Activated T-cell treated with anti-CD3 and anti-CD28 coated beads, Interleukin-2, amount 50 U/mL, for 4 hours (primary cell): ENCODE measurements around the gene CHRNA1. TPM values are rescaled to one million over a fixed set of nuclear protein-coding genes. Genes with fewer than 3 reads are reported as not detected.

Experiments
- ATAC-seq, 2 donors: fragments of 200-7000 bp; cut with Tn5 transposase; one replicate each; pipeline ENCODE4 v1.10.0; 2021
- DNase-seq: peaks from one replicate; pipeline ENCODE4 v3.0.0-alpha.2; 2020
- H3K27me3 Mint-ChIP-seq: one replicate; pipeline ENCODE4 v1.8.0; 2021; ENCODE audit warnings: low read depth, mixed read lengths
- H3K36me3 Mint-ChIP-seq: one replicate; pipeline ENCODE4 v1.8.0; 2022; ENCODE audit warnings: mixed read lengths; ENCODE audit not compliant: insufficient read depth
- H3K4me1 Mint-ChIP-seq: one replicate; pipeline ENCODE4 v1.8.0; 2021; ENCODE audit warnings: low read depth, mixed read lengths
- H3K4me3 Mint-ChIP-seq: one replicate; pipeline ENCODE4 v1.8.0; 2021; ENCODE audit warnings: mild to moderate bottlenecking, moderate library complexity, mixed read lengths
- H3K9me3 Mint-ChIP-seq: one replicate; pipeline ENCODE4 v1.8.0; 2021; ENCODE audit warnings: mixed read lengths
- total RNA-seq, 3 donors: library from RNA; stranded (reverse); gene quantifications; one replicate each; pipeline ENCODE4 v1.2.1, GENCODE V29; 2021

The CHRNA1 gene
- total RNA-seq, 3 donors from 2014 or later = not detected

DNA sequence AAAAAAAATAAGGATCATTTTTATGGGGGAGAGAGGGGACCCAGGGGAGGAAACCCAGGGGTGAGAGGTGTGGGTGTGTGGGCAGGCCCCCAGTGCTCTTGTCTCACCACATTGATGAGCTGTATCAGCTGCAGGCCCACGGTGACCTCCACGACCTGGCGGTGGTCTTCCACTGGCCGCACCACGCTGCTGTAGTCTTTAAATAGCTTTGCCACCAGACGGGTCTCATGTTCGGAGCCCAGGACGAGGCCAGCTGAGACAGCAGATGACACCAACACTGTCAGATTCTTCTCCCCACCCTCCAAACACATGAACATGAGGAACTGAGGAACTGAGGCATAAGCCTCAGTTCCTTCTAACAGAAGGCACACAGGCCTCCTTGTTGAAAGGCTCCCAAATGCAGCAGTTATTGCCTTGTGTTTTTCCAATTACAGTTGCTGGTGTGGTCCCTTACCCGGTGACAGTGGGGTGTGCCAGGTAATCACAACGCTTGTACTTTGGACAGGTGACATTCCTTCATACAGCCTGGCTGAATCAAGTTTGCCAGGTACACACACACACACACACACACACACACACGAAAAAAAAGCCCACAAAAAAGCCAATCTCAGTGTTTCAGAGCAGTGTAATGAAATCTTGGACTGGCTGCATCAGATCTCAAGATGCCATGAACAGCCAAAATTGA, 4.7 kb downstream of the CHRNA1 start:
- DNase-seq = no peak
- ATAC-seq = no peak
- H3K4me3 Mint-ChIP-seq = no peak overlapping the region
- H3K4me1 Mint-ChIP-seq = peaks cover 3% of the 10 kb centered on the region
- no peaks in the 10 kb centered on the region for H3K36me3 Mint-ChIP-seq
- no peaks in the 10 kb centered on the region for H3K9me3 Mint-ChIP-seq
- no peaks in the 10 kb centered on the region for H3K27me3 Mint-ChIP-seq

DNA sequence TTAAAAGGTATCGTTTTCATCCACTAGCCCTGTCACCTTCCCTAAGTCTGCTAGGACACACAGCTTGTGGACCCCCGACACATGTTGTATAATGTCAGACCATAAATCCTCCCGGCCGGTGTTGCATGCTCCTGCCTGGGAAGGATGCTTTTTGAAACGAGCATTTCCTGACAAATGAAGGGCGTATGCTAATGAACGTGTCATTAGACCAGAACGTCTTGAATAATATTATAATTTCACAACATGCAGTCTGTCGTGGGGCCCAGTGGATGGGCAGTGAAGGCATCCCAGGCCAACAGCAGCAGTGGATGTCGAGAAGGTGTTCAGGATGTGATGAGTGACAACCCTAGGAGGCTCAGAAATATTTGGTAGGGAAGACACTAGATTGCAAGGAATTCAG, 7.5 kb downstream of the CHRNA1 start:
- peaks cover 19% of the 10 kb centered on the region for H3K4me1 Mint-ChIP-seq
- no peaks in the 10 kb centered on the region for H3K9me3 Mint-ChIP-seq
- H3K36me3 Mint-ChIP-seq = no peaks in the 10 kb centered on the region
- ATAC-seq = no peak
- H3K27me3 Mint-ChIP-seq = no peaks in the 10 kb centered on the region
- no peak overlapping the region for H3K4me3 Mint-ChIP-seq
- no peak for DNase-seq

DNA sequence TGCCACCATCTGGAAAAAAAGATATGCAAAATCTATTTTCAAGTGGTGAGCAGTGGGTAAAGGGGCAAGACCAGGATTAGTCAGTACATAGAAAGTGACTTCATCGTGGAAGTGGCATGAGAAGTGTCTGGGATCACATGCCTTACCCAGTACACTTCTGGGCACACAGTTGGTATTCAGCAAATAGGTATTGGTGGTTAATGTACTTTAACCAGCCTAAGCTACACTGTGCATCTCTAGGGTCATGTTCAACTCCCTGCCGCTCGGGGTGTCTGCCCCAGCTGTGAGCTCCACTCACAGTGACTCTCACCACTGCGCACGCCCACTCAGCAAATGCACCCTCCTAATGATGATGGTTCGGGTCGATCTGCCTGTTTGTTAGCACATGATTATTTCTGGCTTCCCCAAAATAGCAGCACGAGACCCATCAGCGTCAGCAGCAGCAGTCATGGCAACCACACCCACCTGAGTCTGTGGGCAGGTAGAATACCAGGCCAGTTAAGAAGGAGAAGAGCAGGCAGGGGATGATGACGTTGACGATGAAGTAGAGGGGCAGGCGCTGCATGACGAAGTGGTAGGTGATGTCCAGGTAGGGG, 11.1 kb downstream of the CHRNA1 start:
- DNase-seq (peak; percentile 33), ATAC-seq (peak; percentile 41 to 55)
- no peaks in the 10 kb centered on the region for H3K36me3 Mint-ChIP-seq
- no peaks in the 10 kb centered on the region for H3K9me3 Mint-ChIP-seq
- H3K27me3 Mint-ChIP-seq = no peaks in the 10 kb centered on the region
- peak overlapping the region; percentile 37 for H3K4me3 Mint-ChIP-seq
- peaks cover 42% of the 10 kb centered on the region for H3K4me1 Mint-ChIP-seq

DNA sequence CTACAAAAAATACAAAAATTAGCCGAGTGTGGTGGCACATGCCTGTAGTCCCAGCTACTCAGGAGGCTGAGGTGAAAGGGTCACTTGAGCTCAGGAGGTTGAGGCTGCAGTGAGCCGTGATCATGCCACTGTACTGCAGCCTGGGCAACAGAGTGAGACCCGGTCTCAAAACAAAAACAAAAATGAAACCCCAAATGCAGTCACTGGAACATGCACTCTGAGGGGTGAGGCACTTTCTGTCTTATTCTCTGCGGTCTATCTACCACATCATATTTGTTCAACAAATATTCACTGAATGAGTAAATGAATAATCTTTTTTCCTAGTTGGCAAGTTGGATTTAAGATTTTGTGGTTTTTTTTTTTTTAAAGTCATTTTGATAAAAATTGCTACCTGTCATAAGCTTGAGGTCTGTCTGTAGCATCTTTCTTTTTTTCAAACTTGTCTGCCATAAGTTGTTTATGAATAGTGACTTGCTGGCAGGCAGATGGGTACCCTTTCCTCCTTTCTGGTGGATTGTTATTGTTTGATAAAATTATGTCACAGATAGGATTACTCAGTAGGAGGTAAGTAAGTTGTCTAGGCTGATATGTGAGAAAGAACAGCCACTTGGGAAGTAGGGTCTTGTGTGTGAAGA, 11.8 kb downstream of the CHRNA1 start:
- H3K4me1 Mint-ChIP-seq = peaks cover 42% of the 10 kb centered on the region
- peak; percentile 67 to 73 for ATAC-seq
- DNase-seq = no peak
- no peaks in the 10 kb centered on the region for H3K36me3 Mint-ChIP-seq
- no peaks in the 10 kb centered on the region for H3K27me3 Mint-ChIP-seq
- H3K4me3 Mint-ChIP-seq = peak overlapping the region; percentile 33
- no peaks in the 10 kb centered on the region for H3K9me3 Mint-ChIP-seq

DNA sequence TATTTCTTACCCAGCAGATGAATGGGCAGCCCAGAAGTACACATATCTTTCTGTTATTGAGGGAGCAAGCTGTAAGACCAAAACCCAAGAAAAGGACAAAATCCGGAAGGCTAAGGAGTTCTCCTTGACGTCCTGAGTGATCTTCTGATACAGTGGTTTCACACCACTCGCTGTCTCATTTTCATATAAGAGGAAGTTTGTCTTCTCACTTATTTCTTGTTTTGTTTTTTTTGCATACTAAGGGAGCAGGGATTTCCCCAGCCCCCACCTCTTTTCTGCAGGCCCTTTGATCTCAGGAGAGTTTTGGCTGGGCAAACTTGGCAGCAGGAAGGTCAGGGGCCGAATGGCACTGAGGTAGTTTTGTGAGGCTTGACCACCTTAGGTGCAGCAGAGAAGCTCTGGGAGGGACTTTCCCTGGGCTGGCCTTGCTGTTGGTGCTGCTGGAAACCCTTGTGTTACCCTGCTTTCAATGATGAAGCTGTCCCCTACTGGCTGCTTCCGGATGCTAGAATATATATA, 13.3 kb downstream of the CHRNA1 start:
- H3K4me3 Mint-ChIP-seq = peak overlapping the region; percentile 39

DNA sequence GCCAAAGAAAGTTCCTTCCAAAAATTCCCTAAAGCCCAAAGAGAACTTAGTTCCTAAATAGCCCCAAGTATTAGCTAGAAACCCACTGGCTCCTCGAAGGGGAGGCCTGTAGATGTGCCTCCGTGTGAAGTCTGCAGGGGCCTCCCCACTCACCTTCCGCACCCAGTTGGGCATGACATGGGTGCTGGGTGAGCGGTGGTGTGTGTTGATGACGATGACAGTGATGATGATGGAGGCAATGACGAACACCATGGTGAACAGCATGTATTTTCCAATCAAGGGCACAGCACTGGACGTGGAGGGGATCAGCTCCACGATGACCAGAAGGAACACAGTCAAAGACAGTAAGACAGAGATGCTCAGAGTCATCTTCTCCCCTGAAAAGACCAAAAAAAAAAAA, 14.5 kb downstream of the CHRNA1 start:
- H3K9me3 Mint-ChIP-seq = no peaks in the 10 kb centered on the region
- ATAC-seq (no peak), DNase-seq (no peak)
- H3K4me3 Mint-ChIP-seq = no peak overlapping the region
- no peaks in the 10 kb centered on the region for H3K36me3 Mint-ChIP-seq
- H3K27me3 Mint-ChIP-seq = no peaks in the 10 kb centered on the region
- peaks cover 42% of the 10 kb centered on the region for H3K4me1 Mint-ChIP-seq

More for the DNA sequence above, 13.3 kb downstream of the CHRNA1 start:
- no peaks in the 10 kb centered on the region for H3K9me3 Mint-ChIP-seq
- H3K4me1 Mint-ChIP-seq = peaks cover 42% of the 10 kb centered on the region
- ATAC-seq = peak; percentile 17 to 23
- H3K27me3 Mint-ChIP-seq = no peaks in the 10 kb centered on the region
- no peaks in the 10 kb centered on the region for H3K36me3 Mint-ChIP-seq
- DNase-seq = peak; percentile 12

DNA sequence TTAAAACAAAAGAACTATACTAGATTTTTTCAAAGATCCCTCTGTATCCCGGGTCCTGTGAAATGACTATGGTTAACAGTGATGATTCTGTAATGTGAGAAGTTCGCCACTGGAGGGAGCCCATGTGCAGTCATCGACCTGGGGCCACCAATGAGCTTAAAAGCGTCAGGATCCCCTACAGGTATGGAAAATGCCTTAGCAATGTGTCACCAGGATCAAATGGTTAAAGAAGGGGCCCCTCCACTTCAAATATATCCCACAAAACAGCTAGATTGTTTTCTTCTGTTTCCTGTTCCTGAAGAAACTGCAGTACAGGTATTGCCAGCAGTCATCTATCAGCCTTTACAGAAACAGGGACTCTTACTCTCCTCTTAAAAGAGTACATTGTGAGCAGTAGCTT, 15.3 kb downstream of the CHRNA1 start:
- Mint-ChIP-seq H3K9me3 (no peaks in the 10 kb centered on the region), H3K4me3 (no peak overlapping the region), H3K4me1 (peaks cover 38% of the 10 kb centered on the region), H3K27me3 (no peaks in the 10 kb centered on the region), H3K36me3 (no peaks in the 10 kb centered on the region)
- DNase-seq (peak; percentile 72), ATAC-seq (peak in 1 of 2 donors; percentile 36)

DNA sequence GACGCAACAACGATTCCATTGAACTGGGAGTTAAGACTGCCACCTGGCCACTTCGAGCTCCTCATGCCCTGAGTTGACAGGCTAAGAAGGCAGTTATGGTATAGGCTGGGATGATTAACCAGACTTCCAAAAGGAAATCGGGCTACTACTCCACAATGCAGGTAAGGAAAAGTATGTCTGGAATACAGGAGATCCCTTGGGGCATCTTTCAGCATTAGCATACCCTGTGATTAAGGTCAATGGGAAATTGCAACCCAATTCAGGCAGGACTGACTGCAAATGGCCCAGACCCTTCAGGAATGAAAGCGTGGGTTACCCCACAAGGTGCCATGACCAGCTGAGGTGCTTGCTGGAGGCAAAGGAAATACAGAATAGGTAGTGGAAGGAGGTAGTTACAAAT, 19.1 kb downstream of the CHRNA1 start:
- no peak for DNase-seq
- Mint-ChIP-seq H3K27me3 (peaks cover 3% of the 10 kb centered on the region), H3K36me3 (no peaks in the 10 kb centered on the region), H3K4me1 (peaks cover 11% of the 10 kb centered on the region), H3K4me3 (no peak overlapping the region), H3K9me3 (no peaks in the 10 kb centered on the region)
- no peak for ATAC-seq

DNA sequence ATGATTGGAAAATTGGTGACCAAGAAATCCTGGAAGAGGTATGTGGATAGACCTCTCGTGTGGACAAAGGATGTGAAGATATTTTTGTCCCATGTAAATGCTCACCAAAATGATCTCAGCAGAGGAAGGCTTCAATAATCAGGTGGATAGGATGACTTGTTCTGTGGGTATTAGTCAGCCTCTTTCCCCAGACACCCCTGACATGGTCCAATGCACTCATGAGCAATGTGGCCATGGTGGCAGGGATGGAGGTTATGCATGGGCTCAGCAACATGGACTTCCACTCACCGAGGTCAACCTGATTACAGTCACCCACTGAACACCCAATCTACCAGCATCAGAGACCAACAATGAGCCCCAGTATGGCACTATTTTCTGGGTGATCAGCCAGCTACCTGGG, 20.2 kb downstream of the CHRNA1 start:
- Mint-ChIP-seq H3K9me3 (no peaks in the 10 kb centered on the region), H3K36me3 (no peaks in the 10 kb centered on the region), H3K4me1 (peaks cover 3% of the 10 kb centered on the region), H3K4me3 (no peak overlapping the region), H3K27me3 (peaks cover 3% of the 10 kb centered on the region)
- ATAC-seq (no peak), DNase-seq (no peak)

DNA sequence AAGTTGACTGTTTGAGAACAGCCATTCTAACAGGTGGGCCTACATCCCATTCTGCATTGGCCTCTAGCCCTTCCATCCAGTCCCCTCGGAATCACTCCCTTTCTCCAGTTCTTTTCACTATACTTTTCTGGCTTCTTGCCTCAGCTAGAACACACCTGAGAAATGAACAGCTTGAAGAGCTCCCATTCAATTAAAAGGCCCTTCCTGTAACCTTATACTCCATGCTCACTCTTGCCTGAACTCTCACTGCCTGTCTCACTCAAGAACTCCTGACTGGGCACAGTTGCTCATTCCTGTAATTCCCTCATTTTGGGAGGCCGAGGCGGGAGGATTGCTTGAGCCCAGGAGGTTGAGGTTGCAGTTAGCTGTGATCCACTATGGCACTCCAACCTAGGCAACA, 23.6 kb downstream of the CHRNA1 start:
- no peaks in the 10 kb centered on the region for H3K36me3 Mint-ChIP-seq
- H3K27me3 Mint-ChIP-seq = peaks cover 3% of the 10 kb centered on the region
- H3K4me1 Mint-ChIP-seq = no peaks in the 10 kb centered on the region
- ATAC-seq (no peak), DNase-seq (no peak)
- H3K4me3 Mint-ChIP-seq = no peak overlapping the region
- no peaks in the 10 kb centered on the region for H3K9me3 Mint-ChIP-seq

DNA sequence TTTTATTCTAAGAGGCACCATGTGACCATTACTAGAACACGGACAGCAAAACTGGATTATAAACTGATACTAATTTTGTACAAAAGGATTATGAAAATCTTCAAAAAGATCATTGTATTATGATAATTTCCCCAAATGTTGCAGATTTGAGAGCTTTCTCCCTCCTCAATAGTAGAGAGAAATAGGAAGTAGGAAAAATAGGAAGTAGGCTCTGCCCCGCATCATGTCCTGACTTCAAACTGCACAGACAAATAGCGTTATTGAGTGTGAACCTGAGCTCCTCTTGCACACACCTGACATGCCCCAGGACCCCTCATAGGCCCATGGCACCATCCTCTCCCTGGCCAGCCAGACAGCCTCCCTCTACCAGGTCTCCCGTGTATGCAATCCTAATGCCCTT, 25.4 kb downstream of the CHRNA1 start:
- DNase-seq = no peak
- H3K27me3 Mint-ChIP-seq = peaks cover 3% of the 10 kb centered on the region
- H3K9me3 Mint-ChIP-seq = no peaks in the 10 kb centered on the region
- no peaks in the 10 kb centered on the region for H3K36me3 Mint-ChIP-seq
- ATAC-seq = no peak
- H3K4me3 Mint-ChIP-seq = no peak overlapping the region
- H3K4me1 Mint-ChIP-seq = no peaks in the 10 kb centered on the region

DNA sequence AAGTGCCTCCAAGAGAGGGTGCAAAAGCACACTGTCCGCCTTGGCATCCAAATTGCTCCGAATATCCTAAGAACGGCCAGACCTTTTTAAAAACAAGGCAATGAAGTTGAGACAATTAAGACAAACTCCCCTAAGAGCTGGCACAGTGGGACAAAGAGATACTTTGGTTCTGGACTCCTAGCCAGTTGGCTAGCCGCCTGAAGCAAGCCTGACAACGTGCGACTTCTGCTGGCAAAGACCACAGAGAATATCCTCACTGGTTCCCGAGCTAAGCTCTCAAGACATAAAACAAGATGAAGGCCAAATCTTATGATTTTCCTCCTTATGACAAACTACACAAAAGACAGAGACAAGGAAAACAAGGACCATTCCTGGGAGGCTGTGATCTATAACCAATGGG, 32.7 kb downstream of the CHRNA1 start:
- no peak overlapping the region for H3K4me3 Mint-ChIP-seq
- ATAC-seq = no peak

DNA sequence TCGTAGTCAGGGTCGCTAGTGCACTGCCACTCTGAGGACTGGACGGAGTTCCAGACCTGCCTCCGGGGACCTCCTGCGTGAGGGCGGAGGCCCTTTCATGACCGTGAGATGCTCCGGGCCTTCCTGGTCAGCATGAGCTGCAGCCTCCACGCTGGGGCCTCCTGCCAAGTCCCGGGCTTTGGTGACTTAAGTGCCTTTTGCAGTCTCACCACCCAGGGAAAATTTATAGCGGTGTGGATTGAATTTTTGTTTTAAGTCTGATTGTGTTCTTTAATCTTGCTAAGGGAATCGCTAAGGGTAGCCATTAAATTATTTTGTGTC, 33.6 kb downstream of the CHRNA1 start:
- ATAC-seq (no peak), DNase-seq (no peak)
- Mint-ChIP-seq H3K9me3 (no peaks in the 10 kb centered on the region), H3K4me3 (peak overlapping the region; percentile 82), H3K4me1 (peaks cover 9% of the 10 kb centered on the region), H3K27me3 (peaks cover 15% of the 10 kb centered on the region), H3K36me3 (no peaks in the 10 kb centered on the region)

More for the DNA sequence above, 32.7 kb downstream of the CHRNA1 start:
- no peaks in the 10 kb centered on the region for H3K36me3 Mint-ChIP-seq
- H3K9me3 Mint-ChIP-seq = no peaks in the 10 kb centered on the region
- H3K27me3 Mint-ChIP-seq = peaks cover 15% of the 10 kb centered on the region
- DNase-seq = no peak
- H3K4me1 Mint-ChIP-seq = peaks cover 6% of the 10 kb centered on the region

DNA sequence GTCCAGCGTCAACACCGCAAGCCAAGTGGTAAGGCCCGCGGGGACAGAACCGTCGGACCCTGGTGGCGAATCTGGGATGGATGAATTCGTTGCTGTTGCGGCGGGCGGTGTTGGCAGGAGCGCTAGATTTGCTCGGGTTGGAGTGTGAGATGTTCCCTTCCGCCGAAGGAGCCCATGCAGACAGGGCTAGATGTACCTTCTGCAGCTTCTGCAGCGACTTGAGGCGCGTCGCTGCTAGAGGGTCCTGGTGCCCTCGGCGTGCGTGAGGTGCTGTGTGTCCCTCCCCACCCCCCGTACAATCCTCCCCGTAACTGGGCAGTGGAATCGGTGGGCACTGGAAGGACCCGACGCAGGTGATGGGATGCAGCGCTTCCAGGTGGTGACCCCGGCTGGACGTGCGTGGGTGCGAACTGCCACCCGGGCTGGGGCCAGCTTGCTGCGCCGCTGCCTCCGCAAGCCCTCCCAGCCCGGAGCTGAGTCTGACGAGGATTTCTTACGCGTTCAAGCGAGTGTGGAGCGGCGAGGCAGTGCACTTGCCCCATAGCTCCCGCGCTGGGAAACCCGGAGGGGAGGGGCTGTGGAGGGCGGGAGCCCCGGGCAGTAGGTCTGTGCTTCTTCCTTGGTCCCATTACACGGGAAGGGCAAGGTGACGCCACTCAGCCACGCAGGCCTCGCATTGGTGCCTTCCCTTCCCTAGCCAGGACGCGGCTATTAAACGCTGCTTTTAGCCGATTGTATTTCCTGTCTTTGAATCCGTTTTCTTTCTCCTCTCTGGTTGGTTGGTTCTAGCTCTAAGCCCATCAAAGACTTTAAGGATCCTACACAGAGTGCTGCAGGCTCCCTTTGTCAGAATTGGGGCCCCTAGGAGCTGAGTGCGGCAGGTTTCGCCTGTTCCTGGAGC, 34.2 kb downstream of the CHRNA1 start:
- Mint-ChIP-seq H3K27me3 (peaks cover 15% of the 10 kb centered on the region), H3K4me1 (peaks cover 9% of the 10 kb centered on the region), H3K36me3 (no peaks in the 10 kb centered on the region), H3K4me3 (peak overlapping the region; percentile 82), H3K9me3 (no peaks in the 10 kb centered on the region)
- peak; percentile 20 for DNase-seq
- peak; percentile 91 to 92 for ATAC-seq
